KOPT-K1 (cell line): ENCODE measurements around the gene PLXNC1.

ENCODE experiments used
- H3K27ac ChIP-seq: fragments of 200-600 bp; sonication (generic); 2 replicates; pipeline ENCODE4 v1.5.1; 2016; ENCODE audit warnings: antibody characterized with exemption, mild to moderate bottlenecking, low read depth, low read length; ENCODE audit not compliant: poor library complexity, severe bottlenecking
- H3K36me3 ChIP-seq: fragments of 200-600 bp; sonication (generic); 2 replicates; pipeline ENCODE4 v1.5.1; 2017; ENCODE audit warnings: antibody characterized with exemption, mild to moderate bottlenecking, low read length, moderate library complexity; ENCODE audit not compliant: insufficient read depth
- H3K9me3 ChIP-seq: fragments of 200-600 bp; sonication (generic); 2 replicates; pipeline ENCODE4 v1.5.1; 2017; ENCODE audit warnings: antibody characterized with exemption, low read length, mild to moderate bottlenecking; ENCODE audit not compliant: insufficient read depth, poor library complexity, severe bottlenecking

PLXNC1 gene

GRCh38 chr12:94260017-94260416, 111.6 kb downstream of the PLXNC1 start:
- Histone ChIP-seq H3K36me3 (no peaks in the 10 kb centered on the region), H3K9me3 (no peaks in the 10 kb centered on the region), H3K27ac (no peak overlapping the region)

- H3K36me3 ChIP-seq: no peaks in the 10 kb centered on the region
- no peaks in the 10 kb centered on the region for H3K9me3 ChIP-seq
- no peak overlapping the region for H3K27ac ChIP-seq
These were observed 112.3 kb downstream of the PLXNC1 start for GRCh38 chr12:94260717-94261116.

GRCh38 chr12:94261119-94261518, 112.7 kb downstream of the PLXNC1 start:
- Histone ChIP-seq H3K9me3 (no peaks in the 10 kb centered on the region), H3K36me3 (no peaks in the 10 kb centered on the region), H3K27ac (no peak overlapping the region)

- peak overlapping the region; percentile 77 for H3K27ac ChIP-seq
- H3K36me3 ChIP-seq: no peaks in the 10 kb centered on the region
- no peaks in the 10 kb centered on the region for H3K9me3 ChIP-seq
These were observed 113.4 kb downstream of the PLXNC1 start for GRCh38 chr12:94261786-94262185.

GRCh38 chr12:94262228-94263010, 114.0 kb downstream of the PLXNC1 start:
- H3K27ac ChIP-seq: peak overlapping the region; percentile 77
- no peaks in the 10 kb centered on the region for H3K36me3 ChIP-seq
- no peaks in the 10 kb centered on the region for H3K9me3 ChIP-seq

GRCh38 chr12:94263011-94263811, 114.8 kb downstream of the PLXNC1 start:
- Histone ChIP-seq H3K27ac (peak overlapping the region; percentile 77), H3K9me3 (no peaks in the 10 kb centered on the region), H3K36me3 (no peaks in the 10 kb centered on the region)

- no peak overlapping the region for H3K27ac ChIP-seq
- H3K36me3 ChIP-seq: no peaks in the 10 kb centered on the region
- H3K9me3 ChIP-seq: no peaks in the 10 kb centered on the region
These were observed 115.7 kb downstream of the PLXNC1 start for GRCh38 chr12:94263905-94264561.

- Histone ChIP-seq H3K27ac (no peak overlapping the region), H3K36me3 (no peaks in the 10 kb centered on the region), H3K9me3 (no peaks in the 10 kb centered on the region)
These were observed 116.5 kb downstream of the PLXNC1 start for GRCh38 chr12:94264736-94265485.

GRCh38 chr12:94265539-94265938, 117.2 kb downstream of the PLXNC1 start:
- H3K27ac ChIP-seq: no peak overlapping the region

GRCh38 chr12:94265966-94266745, 117.8 kb downstream of the PLXNC1 start:
- Histone ChIP-seq H3K27ac (no peak overlapping the region), H3K36me3 (no peaks in the 10 kb centered on the region), H3K9me3 (no peaks in the 10 kb centered on the region)

More at GRCh38 chr12:94265539-94265938, 117.2 kb downstream of the PLXNC1 start:
- Histone ChIP-seq H3K36me3 (no peaks in the 10 kb centered on the region), H3K9me3 (no peaks in the 10 kb centered on the region)

- Histone ChIP-seq H3K27ac (no peak overlapping the region), H3K36me3 (no peaks in the 10 kb centered on the region), H3K9me3 (no peaks in the 10 kb centered on the region)
These were observed 118.6 kb downstream of the PLXNC1 start for GRCh38 chr12:94266796-94267536.

GRCh38 chr12:94267537-94267872, 119.1 kb downstream of the PLXNC1 start:
- Histone ChIP-seq H3K36me3 (no peaks in the 10 kb centered on the region), H3K9me3 (no peaks in the 10 kb centered on the region), H3K27ac (no peak overlapping the region)

- H3K27ac ChIP-seq: no peak overlapping the region
- no peaks in the 10 kb centered on the region for H3K36me3 ChIP-seq
- H3K9me3 ChIP-seq: no peaks in the 10 kb centered on the region
These were observed 119.6 kb downstream of the PLXNC1 start for GRCh38 chr12:94267921-94268471.
